Stimulated activated CD8-positive, alpha-beta memory T cell treated with anti-CD3 and anti-CD28 coated beads, Interleukin-2, amount 100 ng/mL, for 48 hours (primary cell): ENCODE measurements around the gene KHDRBS2.
"Not testable (repeated sequence)": the region's sequence is repeated elsewhere in the genome, so short reads cannot be mapped to it uniquely, and the experiment has no call there.

Source experiments
- DNase-seq, 2 donors: peaks; one replicate each; pipeline ENCODE4 v3.0.0-alpha.2; 2020; ENCODE audit warnings: low read depth in 2 of 2

Gene KHDRBS2

GRCh38 chr6:61867635-61868034, 418.4 kb downstream of the KHDRBS2 start:
- no peak for DNase-seq

- DNase-seq, result no peak
Measured at GRCh38 chr6:61857541-61857940, 428.5 kb downstream of the KHDRBS2 start.

- no peak for DNase-seq
Measured at GRCh38 chr6:61841958-61842357, 444.1 kb downstream of the KHDRBS2 start.

GRCh38 chr6:61835237-61835636, 450.8 kb downstream of the KHDRBS2 start:
- DNase-seq, result no peak

GRCh38 chr6:61833176-61833755, 452.8 kb downstream of the KHDRBS2 start:
- no peak for DNase-seq

- DNase-seq, result no peak
Measured at GRCh38 chr6:61817716-61818115, 468.3 kb downstream of the KHDRBS2 start.

GRCh38 chr6:61810047-61810446, 476.0 kb downstream of the KHDRBS2 start:
- DNase-seq, result no peak

GRCh38 chr6:61809004-61809595, 476.9 kb downstream of the KHDRBS2 start:
- DNase-seq, result no peak

- DNase-seq, result no peak
Measured at GRCh38 chr6:61787998-61788397, 498.0 kb downstream of the KHDRBS2 start.

- not testable (repeated sequence) for DNase-seq
Measured at GRCh38 chr6:61769446-61769845, 516.6 kb downstream of the KHDRBS2 start.

GRCh38 chr6:61755739-61756138, 530.3 kb downstream of the KHDRBS2 start:
- DNase-seq, result no peak

GRCh38 chr6:61751986-61752385, 534.0 kb downstream of the KHDRBS2 start:
- no peak for DNase-seq

- no peak for DNase-seq
Measured at GRCh38 chr6:61745994-61746393, 540.0 kb downstream of the KHDRBS2 start.

GRCh38 chr6:61711849-61712248, 574.2 kb downstream of the KHDRBS2 start:
- no peak for DNase-seq

GRCh38 chr6:61688165-61688564, 597.9 kb downstream of the KHDRBS2 start:
- no peak for DNase-seq

GRCh38 chr6:61682562-61682961, 603.5 kb downstream of the KHDRBS2 start:
- DNase-seq, result no peak

GRCh38 chr6:61679625-61680024, 606.4 kb downstream of the KHDRBS2 start:
- DNase-seq, result no peak

GRCh38 chr6:61675734-61676133, 610.3 kb downstream of the KHDRBS2 start:
- DNase-seq, result no peak

GRCh38 chr6:61649845-61650244, 636.2 kb downstream of the KHDRBS2 start:
- DNase-seq, result no peak

- no peak for DNase-seq
Measured at GRCh38 chr6:61640463-61640862, 645.6 kb downstream of the KHDRBS2 start.
